PC-3 (cell line): ENCODE results near the gene TMEM235. TPM values are rescaled to one million over a fixed set of nuclear protein-coding genes. Genes with fewer than 3 reads are reported as not detected.
A peak's percentile ranks its signal among the peaks of the same experiment; 100 is the strongest.

Source experiments
- ATAC-seq: fragments of 200-7000 bp; cut with Tn5 transposase; 2 replicates; pipeline ENCODE4 v1.9.1; 2020; ENCODE audit warnings: mild to moderate bottlenecking, moderate library complexity
- BruUV-seq: library from RNA; stranded (reverse); fragments of 400-500 nt; replicated peaks from 2 replicates; lab custom pipeline; 2021; lab: Mats Ljungman, UMichigan
- CTCF ChIA-PET: fragments of 300-600 bp; sonication (Branson Sonifier 250); formaldehyde crosslinking; loops from one replicate; lab custom pipeline; 2022; ENCODE audit warnings: antibody characterized with exemption; lab: Charles Lee
- POLR2A ChIA-PET: fragments of 300-600 bp; sonication (Branson Sonifier 250); formaldehyde crosslinking; loops from one replicate; lab custom pipeline; 2022; ENCODE audit warnings: antibody characterized with exemption; ENCODE audit not compliant: unreplicated experiment; lab: Charles Lee
- DNase-seq: peaks from one replicate; pipeline ENCODE4 v3.0.0-alpha.2; 2015
- H2AFZ ChIP-seq: fragments of 300-600 bp; sonication (generic); 2 replicates; pipeline ENCODE4 v1.6.0; 2016; ENCODE audit warnings: antibody characterized with exemption, low read length
- H3F3A ChIP-seq: fragments of 300-600 bp; sonication (generic); one replicate; pipeline ENCODE4 v1.6.0; 2017; ENCODE audit warnings: antibody characterized with exemption, low read length, control low read depth, mild to moderate bottlenecking; ENCODE audit not compliant: unreplicated experiment
- H3K27ac ChIP-seq: fragments of 300-600 bp; sonication (generic); 2 replicates; pipeline ENCODE4 v1.5.1; 2016; ENCODE audit warnings: mild to moderate bottlenecking, low read length
- H3K27me3 ChIP-seq: fragments of 300-600 bp; sonication (generic); 2 replicates; pipeline ENCODE4 v1.6.1; 2016; ENCODE audit warnings: low read length, mixed read lengths
- H3K36me3 ChIP-seq: fragments of 300-600 bp; sonication (generic); 2 replicates; pipeline ENCODE4 v1.6.1; 2016; ENCODE audit warnings: low read depth, mixed run types, low read length, mixed read lengths
- H3K4me1 ChIP-seq: fragments of 300-600 bp; sonication (generic); 2 replicates; pipeline ENCODE4 v1.5.1; 2016; ENCODE audit warnings: low read length; ENCODE audit not compliant: insufficient read depth
- H3K4me2 ChIP-seq: fragments of 300-600 bp; sonication (generic); 2 replicates; pipeline ENCODE4 v1.6.0; 2016; ENCODE audit warnings: low read length
- H3K4me3 ChIP-seq: fragments of 300-600 bp; sonication (generic); 2 replicates; pipeline ENCODE4 v1.5.1; 2016; ENCODE audit warnings: mild to moderate bottlenecking, low read length, mixed read lengths
- H3K79me2 ChIP-seq: fragments of 300-600 bp; sonication (generic); 2 replicates; pipeline ENCODE4 v1.6.1; 2017; ENCODE audit warnings: low read length, mixed read lengths
- H3K9ac ChIP-seq: fragments of 300-600 bp; sonication (generic); 2 replicates; pipeline ENCODE4 v1.6.0; 2016; ENCODE audit warnings: mild to moderate bottlenecking, low read length
- H3K9me2 ChIP-seq: fragments of 300-600 bp; sonication (generic); replicated peaks from 2 replicates; pipeline ENCODE4 v1.6.1; 2016; ENCODE audit warnings: mixed run types, low read length, mixed read lengths
- H3K9me3 ChIP-seq: fragments of 300-600 bp; sonication (generic); 2 replicates; pipeline ENCODE4 v1.6.1; 2016; ENCODE audit warnings: low read length, mixed read lengths
- H4K20me1 ChIP-seq: fragments of 300-600 bp; sonication (generic); 2 replicates; pipeline ENCODE4 v1.6.1; 2016; ENCODE audit warnings: low read length, mixed read lengths
- EZH2 ChIP-seq: fragments of 300-600 bp; sonication (generic); IDR thresholded peaks from one replicate; pipeline ENCODE4 v1.6.1; 2017; ENCODE audit warnings: antibody characterized with exemption, mild to moderate bottlenecking, low read length; ENCODE audit not compliant: unreplicated experiment
- EZH2phosphoT487 ChIP-seq: fragments of 300-600 bp; sonication (generic); IDR thresholded peaks from 2 replicates; pipeline ENCODE4 v1.6.1; 2018; ENCODE audit warnings: mild to moderate bottlenecking, antibody characterized with exemption, low read length, borderline replicate concordance
- intact Hi-C: fragments of 100-400 bp; cut with micrococcal nuclease; formaldehyde crosslinking; loops from 2 replicates; pipeline ENCODE4 v1.9.0; 2023
- total RNA-seq: library from RNA; depleted of rRNA; stranded (reverse); fragments of >200 nt; gene quantifications from 2 replicates; pipeline ENCODE4 v1.2.3, GENCODE V29; 2014
- TF ChIP-seq, protein P1 (sequence below): fragments of 300-600 bp; sonication (generic); conservative IDR thresholded peaks from 2 replicates; pipeline ENCODE4 v1.5.1; 2017; ENCODE audit warnings: antibody characterized with exemption, low read depth, mild to moderate bottlenecking, low read length

Gene TMEM235
- total RNA-seq, 1 experiment from 2014 or later = not detected

DNA sequence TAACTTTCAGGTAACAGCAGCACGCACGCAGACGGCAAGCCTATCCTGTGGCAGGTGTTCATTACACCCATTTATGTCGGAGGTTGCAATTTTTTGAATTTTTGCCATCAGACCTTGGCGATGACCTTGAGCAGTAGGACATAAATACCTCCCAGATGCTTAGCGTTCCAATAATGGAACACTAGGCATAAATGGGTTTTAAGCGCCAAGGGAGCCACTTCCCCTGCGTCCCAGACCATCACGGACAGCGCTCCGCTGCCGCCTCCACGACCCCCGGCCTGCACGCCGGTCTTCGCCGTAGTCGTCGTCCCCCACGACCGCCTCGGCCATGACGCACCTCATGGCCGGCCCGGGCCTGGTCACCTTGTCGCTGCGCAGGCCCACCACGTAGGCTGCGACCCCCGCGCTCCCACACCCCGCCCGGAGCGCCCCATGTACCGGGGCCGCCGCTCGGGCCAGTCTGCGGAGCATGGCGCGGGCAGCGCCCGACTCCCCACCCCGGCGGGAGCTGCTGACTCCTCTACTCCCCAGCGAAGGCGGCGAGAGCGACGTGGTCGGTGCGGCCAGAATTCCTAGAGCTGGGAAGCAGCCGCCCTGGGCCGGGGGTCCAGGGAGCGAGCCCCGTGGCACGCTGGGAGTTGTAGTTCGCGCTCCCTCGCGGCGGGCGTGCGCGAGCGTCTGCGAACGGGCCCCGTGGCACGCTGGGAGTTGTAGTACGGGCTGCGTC lies 22.7 kb downstream of the TMEM235 start:
- peak overlapping the region; percentile 100 for H2AFZ ChIP-seq
- H3K9ac ChIP-seq = peak overlapping the region; percentile 86
- peak overlapping the region; percentile 98 for H3K4me2 ChIP-seq
- ATAC-seq (peak; percentile 68), DNase-seq (peak; percentile 89)
- peak overlapping the region; percentile 95 for H3K4me3 ChIP-seq
- 0 out of 2 replicates have a peak overlapping the region, but pooled peaks have one; percentile 7 for H3K27ac ChIP-seq
- H4K20me1 ChIP-seq = no peaks in the 10 kb centered on the region
- TF ChIP-seq, protein P1, sequence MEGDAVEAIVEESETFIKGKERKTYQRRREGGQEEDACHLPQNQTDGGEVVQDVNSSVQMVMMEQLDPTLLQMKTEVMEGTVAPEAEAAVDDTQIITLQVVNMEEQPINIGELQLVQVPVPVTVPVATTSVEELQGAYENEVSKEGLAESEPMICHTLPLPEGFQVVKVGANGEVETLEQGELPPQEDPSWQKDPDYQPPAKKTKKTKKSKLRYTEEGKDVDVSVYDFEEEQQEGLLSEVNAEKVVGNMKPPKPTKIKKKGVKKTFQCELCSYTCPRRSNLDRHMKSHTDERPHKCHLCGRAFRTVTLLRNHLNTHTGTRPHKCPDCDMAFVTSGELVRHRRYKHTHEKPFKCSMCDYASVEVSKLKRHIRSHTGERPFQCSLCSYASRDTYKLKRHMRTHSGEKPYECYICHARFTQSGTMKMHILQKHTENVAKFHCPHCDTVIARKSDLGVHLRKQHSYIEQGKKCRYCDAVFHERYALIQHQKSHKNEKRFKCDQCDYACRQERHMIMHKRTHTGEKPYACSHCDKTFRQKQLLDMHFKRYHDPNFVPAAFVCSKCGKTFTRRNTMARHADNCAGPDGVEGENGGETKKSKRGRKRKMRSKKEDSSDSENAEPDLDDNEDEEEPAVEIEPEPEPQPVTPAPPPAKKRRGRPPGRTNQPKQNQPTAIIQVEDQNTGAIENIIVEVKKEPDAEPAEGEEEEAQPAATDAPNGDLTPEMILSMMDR = no peak
- TF ChIP-seq EZH2 = no peak
- TF ChIP-seq EZH2phosphoT487 = no peak
- no peaks in the 10 kb centered on the region for H3K27me3 ChIP-seq
- BruUV-seq = TSS peak; percentile 76
- H3K36me3 ChIP-seq = no peaks in the 10 kb centered on the region
- H3K9me3 ChIP-seq = no peaks in the 10 kb centered on the region
- H3K4me1 ChIP-seq = peaks cover 18% of the 10 kb centered on the region
- H3F3A ChIP-seq = no peaks in the 10 kb centered on the region
- POLR2A ChIA-PET = no interaction called here
- CTCF ChIA-PET = interaction anchor here (0.6 kb wide), 1 partner anchor 347 kb away, joined by 8 read pairs; no protein-coding TSS in a partner anchor
- H3K9me2 ChIP-seq = no peaks in the 10 kb centered on the region
- intact Hi-C loops = loop anchor here (1.0 to 5.0 kb wide), 4 partner anchors 40 to 237 kb away; partner anchors contain the start of genes AFMID, BIRC5 and TK1
- H3K79me2 ChIP-seq = 0 out of 2 replicates have a peak, but pooled peaks cover 4% of the 10 kb centered on the region

DNA sequence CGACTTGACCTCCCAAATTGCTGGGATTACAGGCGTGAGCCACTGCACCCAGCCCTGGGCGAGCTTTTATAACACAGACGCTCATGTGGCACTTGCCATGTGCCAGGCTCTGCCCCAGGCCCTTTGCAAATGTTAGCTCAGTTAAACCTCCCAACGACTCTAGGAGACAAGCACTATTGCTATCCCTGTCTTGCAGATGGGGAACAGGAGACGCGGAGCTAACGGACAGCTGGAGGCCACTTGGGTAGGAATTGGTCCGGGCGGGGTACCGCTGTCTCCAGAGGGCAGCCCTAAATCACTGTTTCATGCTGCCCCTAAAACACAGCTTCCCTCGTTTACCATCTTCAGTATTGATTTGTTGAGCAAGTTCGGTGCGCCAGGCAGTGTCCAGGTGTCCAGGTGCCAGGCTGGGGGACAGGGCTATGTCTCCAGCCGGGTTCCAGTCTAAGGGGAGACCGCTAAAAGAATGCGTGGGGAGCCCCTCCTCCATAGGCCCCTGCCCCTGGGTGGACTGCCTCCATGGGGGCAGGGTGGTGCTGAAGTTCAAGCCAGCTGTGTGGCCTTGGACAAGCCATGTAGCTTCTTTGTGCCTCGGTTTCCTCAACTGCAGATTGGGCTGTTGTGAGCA lies 23.7 kb downstream of the TMEM235 start:
- Histone ChIP-seq H3K4me2 (no peak overlapping the region), H3K36me3 (no peaks in the 10 kb centered on the region), H3K27me3 (no peaks in the 10 kb centered on the region), H3K4me3 (no peak overlapping the region), H3K79me2 (0 out of 2 replicates have a peak, but pooled peaks cover 4% of the 10 kb centered on the region), H3K9ac (no peak overlapping the region), H3K9me2 (no peaks in the 10 kb centered on the region), H3K27ac (no peak overlapping the region), H3F3A (no peaks in the 10 kb centered on the region), H3K9me3 (no peaks in the 10 kb centered on the region), H2AFZ (no peak overlapping the region), H4K20me1 (no peaks in the 10 kb centered on the region), H3K4me1 (peaks cover 18% of the 10 kb centered on the region)
- ATAC-seq (no peak), DNase-seq (no peak)
- no TSS peak for BruUV-seq
- no peak for TF ChIP-seq EZH2phosphoT487
- TF ChIP-seq, protein P1 = no peak
- intact Hi-C loops = no loop called here
- ChIA-PET POLR2A (no interaction called here), CTCF (interaction anchor here (0.6 kb wide), 1 partner anchor 33 kb away, joined by 4 read pairs; no protein-coding TSS in a partner anchor)
